GM23338 (cell line): ENCODE measurements around the gene ADAMTS18. TPM values are rescaled to one million over a fixed set of nuclear protein-coding genes. Genes with fewer than 3 reads are reported as not detected.

Experiments used
- ATAC-seq: fragments of 200-7000 bp; cut with Tn5 transposase; 3 replicates; pipeline ENCODE4 v1.9.1; 2020
- DNase-seq: peaks from one replicate; pipeline ENCODE4 v3.0.0-alpha.2; 2015; ENCODE audit warnings: low spot score
- H2AFZ ChIP-seq: fragments of 200-600 bp; sonication (generic); 2 replicates; pipeline ENCODE4 v1.8.0; 2016; ENCODE audit warnings: antibody characterized with exemption, mild to moderate bottlenecking, moderate library complexity
- H3F3A ChIP-seq: fragments of 200-600 bp; sonication (generic); replicated peaks from 2 replicates; pipeline ENCODE4 v1.8.0; 2017; ENCODE audit warnings: antibody characterized with exemption, mixed run types, low read depth
- H3K27ac ChIP-seq: fragments of 200-600 bp; sonication (generic); 2 replicates; pipeline ENCODE4 v1.6.1; 2016; ENCODE audit warnings: low read depth
- H3K27me3 ChIP-seq: fragments of 200-600 bp; sonication (generic); 2 replicates; pipeline ENCODE4 v1.8.0; 2016; ENCODE audit warnings: mild to moderate bottlenecking, mixed run types, moderate library complexity; ENCODE audit not compliant: insufficient read depth
- H3K36me3 ChIP-seq: fragments of 200-600 bp; sonication (generic); 2 replicates; pipeline ENCODE4 v1.8.0; 2016; ENCODE audit warnings: mild to moderate bottlenecking; ENCODE audit not compliant: insufficient read depth
- H3K4me1 ChIP-seq: fragments of 200-600 bp; sonication (generic); 2 replicates; pipeline ENCODE4 v1.8.0; 2016; ENCODE audit warnings: mild to moderate bottlenecking, moderate library complexity; ENCODE audit not compliant: insufficient read depth
- H3K4me2 ChIP-seq: fragments of 200-600 bp; sonication (generic); 2 replicates; pipeline ENCODE4 v1.7.1; 2017; ENCODE audit warnings: mixed run types
- H3K4me3 ChIP-seq: fragments of 200-600 bp; sonication (generic); 2 replicates; pipeline ENCODE4 v1.6.1; 2016; ENCODE audit warnings: mixed run types
- H3K79me2 ChIP-seq: fragments of 200-600 bp; sonication (generic); replicated peaks from 2 replicates; pipeline ENCODE4 v1.8.0; 2017; ENCODE audit warnings: mild to moderate bottlenecking; ENCODE audit not compliant: insufficient read depth
- H3K9me2 ChIP-seq: fragments of 200-600 bp; sonication (generic); 2 replicates; pipeline ENCODE4 v1.8.0; 2017; ENCODE audit not compliant: insufficient read depth
- H4K20me1 ChIP-seq: fragments of 200-600 bp; sonication (generic); replicated peaks from 2 replicates; pipeline ENCODE4 v1.8.0; 2017; ENCODE audit warnings: mild to moderate bottlenecking; ENCODE audit not compliant: insufficient read depth
- H3K27ac Mint-ChIP-seq: 2 replicates; pipeline ENCODE4 v1.8.0; 2020; ENCODE audit warnings: inconsistent platforms, mild to moderate bottlenecking, moderate library complexity, mixed read lengths
- H3K27me3 Mint-ChIP-seq: 3 replicates; pipeline ENCODE4 v1.8.0; 2022; ENCODE audit warnings: low read depth, mild to moderate bottlenecking, moderate library complexity, mixed read lengths, inconsistent platforms; ENCODE audit not compliant: insufficient read depth, poor library complexity
- H3K36me3 Mint-ChIP-seq: 3 replicates; pipeline ENCODE4 v1.8.0; 2021; ENCODE audit warnings: low read depth, mild to moderate bottlenecking, inconsistent platforms, moderate library complexity, mixed read lengths
- H3K4me1 Mint-ChIP-seq: 3 replicates; pipeline ENCODE4 v1.8.0; 2020; ENCODE audit warnings: mild to moderate bottlenecking, inconsistent platforms, mixed read lengths
- H3K4me3 Mint-ChIP-seq: 3 replicates; pipeline ENCODE4 v1.8.0; 2021; ENCODE audit warnings: moderate library complexity, mild to moderate bottlenecking, inconsistent platforms, mixed read lengths
- H3K9me3 Mint-ChIP-seq: 3 replicates; pipeline ENCODE4 v1.8.0; 2020; ENCODE audit warnings: moderate library complexity, mild to moderate bottlenecking, inconsistent platforms, mixed read lengths
- CREB1 ChIP-seq: fragments of 250-450 bp; sonication (Bioruptor Pico); IDR thresholded peaks from 2 replicates; pipeline ENCODE4 v1.5.0; 2020; ENCODE audit warnings: low read depth, mild to moderate bottlenecking, moderate library complexity
- CTCF ChIP-seq, 2 experiments: fragments of 200-600 bp in 1 of 2; sonication (generic) in 1 of 2; conservative IDR thresholded peaks; 2 replicates each; pipeline versions ENCODE4 v1.5.1 to v1.6.1; 2016 to 2017; ENCODE audit warnings: antibody characterized with exemption in 2 of 2, low read depth in 2 of 2, mild to moderate bottlenecking in 2 of 2, moderate library complexity in 1 of 2
- ETS1 ChIP-seq: IDR thresholded peaks from 2 replicates; pipeline ENCODE4 v1.6.1; 2016; ENCODE audit warnings: antibody characterized with exemption
- EZH2 ChIP-seq: fragments of 200-600 bp; sonication (generic); IDR thresholded peaks from one replicate; pipeline ENCODE4 v1.8.0; 2017; ENCODE audit warnings: antibody characterized with exemption, mild to moderate bottlenecking, low read depth; ENCODE audit not compliant: unreplicated experiment
- EZH2phosphoT487 ChIP-seq: fragments of 200-600 bp; sonication (generic); IDR thresholded peaks from one replicate; pipeline ENCODE4 v1.8.1; 2018; ENCODE audit warnings: antibody characterized with exemption; ENCODE audit not compliant: unreplicated experiment
- JUNB ChIP-seq: IDR thresholded peaks from one replicate; pipeline ENCODE4 v1.6.1; 2016; ENCODE audit warnings: antibody characterized with exemption; ENCODE audit not compliant: unreplicated experiment
- NANOG ChIP-seq: IDR thresholded peaks from 2 replicates; pipeline ENCODE4 v1.6.1; 2016; ENCODE audit warnings: antibody characterized with exemption, borderline replicate concordance
- POLR2AphosphoS5 ChIP-seq: IDR thresholded peaks from 2 replicates; pipeline ENCODE4 v1.6.1; 2016; ENCODE audit warnings: antibody characterized with exemption, low read depth
- REST ChIP-seq: IDR thresholded peaks from one replicate; pipeline ENCODE4 v1.6.1; 2018; ENCODE audit warnings: antibody characterized with exemption; ENCODE audit not compliant: unreplicated experiment
- STAT1 ChIP-seq: IDR thresholded peaks from one replicate; pipeline ENCODE4 v1.6.1; 2016; ENCODE audit warnings: antibody characterized with exemption; ENCODE audit not compliant: unreplicated experiment
- ZNF114 ChIP-seq: fragments of 250-450 bp; sonication (Bioruptor Pico); IDR thresholded peaks from 2 replicates; pipeline ENCODE4 v1.5.0; 2020; ENCODE audit warnings: mild to moderate bottlenecking, moderate library complexity
- ZNF331 ChIP-seq: fragments of 250-450 bp; sonication (Bioruptor Pico); IDR thresholded peaks from 2 replicates; pipeline ENCODE4 v1.5.0; 2020; ENCODE audit warnings: low read depth, mild to moderate bottlenecking, moderate library complexity
- ZNF462 ChIP-seq: fragments of 250-450 bp; sonication (Bioruptor Pico); IDR thresholded peaks from 2 replicates; pipeline ENCODE4 v1.5.0; 2020; ENCODE audit warnings: mild to moderate bottlenecking, moderate library complexity
- polyA plus RNA-seq: library from polyadenylated mRNA; unstranded; fragments of >200 nt; fragmentation: Nextera tagmentation; extraction: Ambion mirVana; gene quantifications from 2 replicates; pipeline ENCODE4 v1.2.1, GENCODE V29; 2016
- total RNA-seq: library from RNA; depleted of rRNA; stranded (reverse); fragments of >200 nt; shearing (Covaris generic); gene quantifications from 2 replicates; pipeline ENCODE4 v1.2.3, GENCODE V29; 2014

Gene ADAMTS18
- total and polyA plus RNA-seq, 2 experiments from 2014 or later = 0.15 to 0.90 TPM

- Mint-ChIP-seq H3K4me1 (peaks cover 13% of the 10 kb centered on the region), H3K9me3 (no peaks in the 10 kb centered on the region; the same call in 2 of the 3 replicates), H3K27ac (no peak overlapping the region), H3K4me3 (no peak overlapping the region), H3K36me3 (no peaks in the 10 kb centered on the region; the same call in 2 of the 3 replicates), H3K27me3 (peaks cover 3% of the 10 kb centered on the region)
- Histone ChIP-seq H4K20me1 (no peaks in the 10 kb centered on the region), H3F3A (no peaks in the 10 kb centered on the region), H3K4me1 (peaks cover 4% of the 10 kb centered on the region; the same call in 1 of the 2 replicates), H3K9me2 (no peaks in the 10 kb centered on the region), H3K4me2 (no peak overlapping the region), H3K27ac (no peak overlapping the region), H2AFZ (no peak overlapping the region), H3K79me2 (no peaks in the 10 kb centered on the region), H3K27me3 (no peaks in the 10 kb centered on the region), H3K36me3 (no peaks in the 10 kb centered on the region), H3K4me3 (no peak overlapping the region)
- no peak for TF ChIP-seq JUNB
- TF ChIP-seq NANOG = no peak
- TF ChIP-seq ZNF462 (CRISPR knock-in tag) = no peak
- no peak for TF ChIP-seq ETS1
- no peak for TF ChIP-seq CREB1 (CRISPR knock-in tag)
- no peak for TF ChIP-seq CTCF (conservative IDR thresholded peaks at IDR 0.05; ENCODE audit: low read depth in 2 of 2)
- TF ChIP-seq ZNF114 = no peak
- TF ChIP-seq STAT1 = no peak
- TF ChIP-seq EZH2phosphoT487 = no peak
- TF ChIP-seq EZH2 = no peak
- no peak for TF ChIP-seq REST
- TF ChIP-seq ZNF331 (CRISPR knock-in tag) = no peak
- no peak for TF ChIP-seq POLR2AphosphoS5
- no peak for DNase-seq
- ATAC-seq = no peak
These were observed 163.1 kb downstream of the ADAMTS18 start for GRCh38 chr16:77271532-77272426.
